ENCODE results near the gene RAP1A.
"Not testable (repeated sequence)": the region's sequence is repeated elsewhere in the genome, so short reads cannot be mapped to it uniquely, and the experiment has no call there.

DNA sequence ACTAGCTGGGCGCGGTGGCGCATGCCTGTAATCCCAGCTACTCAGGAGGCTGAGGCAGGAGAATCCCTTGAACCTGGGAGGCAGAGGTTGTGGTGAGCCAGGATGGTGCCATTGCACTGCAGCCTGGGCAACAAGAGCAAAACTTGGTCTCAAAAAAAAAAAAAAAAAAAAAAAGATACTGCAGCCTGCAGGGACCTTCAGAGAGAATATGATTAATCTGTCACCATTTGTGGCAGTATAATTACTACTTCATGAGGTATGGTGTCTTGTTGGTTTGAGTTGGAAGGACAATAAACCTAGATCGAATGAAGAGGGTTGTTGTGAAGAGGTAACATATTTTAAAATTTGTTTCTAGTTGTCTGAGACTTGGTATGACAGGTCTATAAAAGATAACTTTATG lies 13.2 kb downstream of the RAP1A start:
- not testable (repeated sequence) for TF ChIP-seq POLR2A (IDR thresholded peaks at IDR 0.05)
- TF ChIP-seq, protein P1, sequence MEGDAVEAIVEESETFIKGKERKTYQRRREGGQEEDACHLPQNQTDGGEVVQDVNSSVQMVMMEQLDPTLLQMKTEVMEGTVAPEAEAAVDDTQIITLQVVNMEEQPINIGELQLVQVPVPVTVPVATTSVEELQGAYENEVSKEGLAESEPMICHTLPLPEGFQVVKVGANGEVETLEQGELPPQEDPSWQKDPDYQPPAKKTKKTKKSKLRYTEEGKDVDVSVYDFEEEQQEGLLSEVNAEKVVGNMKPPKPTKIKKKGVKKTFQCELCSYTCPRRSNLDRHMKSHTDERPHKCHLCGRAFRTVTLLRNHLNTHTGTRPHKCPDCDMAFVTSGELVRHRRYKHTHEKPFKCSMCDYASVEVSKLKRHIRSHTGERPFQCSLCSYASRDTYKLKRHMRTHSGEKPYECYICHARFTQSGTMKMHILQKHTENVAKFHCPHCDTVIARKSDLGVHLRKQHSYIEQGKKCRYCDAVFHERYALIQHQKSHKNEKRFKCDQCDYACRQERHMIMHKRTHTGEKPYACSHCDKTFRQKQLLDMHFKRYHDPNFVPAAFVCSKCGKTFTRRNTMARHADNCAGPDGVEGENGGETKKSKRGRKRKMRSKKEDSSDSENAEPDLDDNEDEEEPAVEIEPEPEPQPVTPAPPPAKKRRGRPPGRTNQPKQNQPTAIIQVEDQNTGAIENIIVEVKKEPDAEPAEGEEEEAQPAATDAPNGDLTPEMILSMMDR (IDR thresholded peaks at IDR 0.05): not testable (repeated sequence)

All from transverse colon (tissue), 3 donors.